H1 (cell line): ENCODE data around the gene MMAA. TPM values are rescaled to one million over a fixed set of nuclear protein-coding genes. Genes with fewer than 3 reads are reported as not detected.

Experiments used
- CTCF ChIA-PET: fragments of 300-600 bp; sonication (Branson Sonifier 250); formaldehyde crosslinking; loops from one replicate; lab custom pipeline; 2021; ENCODE audit not compliant: partially characterized antibody; lab: Charles Lee
- POLR2A ChIA-PET: fragments of 300-600 bp; sonication (Branson Sonifier 250); formaldehyde crosslinking; loops from one replicate; lab custom pipeline; 2021; ENCODE audit warnings: inconsistent platforms; ENCODE audit not compliant: partially characterized antibody; lab: Charles Lee
- DNase-seq, 2 experiments: peaks; one replicate each; pipeline versions ENCODE4 v3.0.0 to v3.0.0-alpha.2; 2010 to 2022; ENCODE audit warnings: low spot score in 2 of 2, low read depth in 1 of 2, mixed read lengths in 1 of 2
- FAIRE-seq: peaks from 2 replicates; lab custom pipeline; 2011; peaks lifted over from hg19 to GRCh38; lab: Jason Lieb, UNC
- H2AFZ ChIP-seq: 2 replicates; pipeline ENCODE4 v1.8.1; 2012; ENCODE audit warnings: low read length, inconsistent platforms
- H2AK5ac ChIP-seq: 2 replicates; pipeline ENCODE4 v1.6.1; 2013; ENCODE audit warnings: low read depth, low read length
- H2BK120ac ChIP-seq: replicated peaks from 2 replicates; pipeline ENCODE3; 2013; ENCODE audit warnings: low read depth, low read length, inconsistent platforms
- H2BK12ac ChIP-seq: 2 replicates; pipeline ENCODE4 v1.6.1; 2013; ENCODE audit warnings: low read depth, low read length
- H2BK15ac ChIP-seq: 2 replicates; pipeline ENCODE4 v1.6.1; 2013; ENCODE audit warnings: low read length
- H2BK20ac ChIP-seq: 2 replicates; pipeline ENCODE4 v1.6.1; 2013; ENCODE audit warnings: low read length
- H2BK5ac ChIP-seq: 2 replicates; pipeline ENCODE4 v1.6.1; 2013; ENCODE audit warnings: low read depth, low read length
- H3K14ac ChIP-seq: 2 replicates; pipeline ENCODE4 v1.6.1; 2013; ENCODE audit warnings: inconsistent platforms; ENCODE audit not compliant: insufficient read length
- H3K18ac ChIP-seq: 2 replicates; pipeline ENCODE4 v1.6.1; 2013; ENCODE audit warnings: low read length; ENCODE audit errors: extremely low read depth
- H3K23ac ChIP-seq: 2 replicates; pipeline ENCODE4 v1.6.1; 2013; ENCODE audit warnings: inconsistent platforms; ENCODE audit not compliant: insufficient read length
- H3K23me2 ChIP-seq: 2 replicates; pipeline ENCODE4 v1.6.1; 2013; ENCODE audit warnings: low read depth, low read length
- H3K27ac ChIP-seq: 2 replicates; pipeline ENCODE4 v1.6.1; 2011; ENCODE audit warnings: low read depth, low read length, inconsistent platforms
- H3K27me3 ChIP-seq, 4 experiments: replicated peaks in 1 of 4; 1 replicate in 1 of 4; 2 replicates in 3 of 4; pipeline versions ENCODE4 v1.6.1 to v1.8.1; 2011 to 2013; ENCODE audit warnings: low read length in 3 of 4, mild to moderate bottlenecking in 3 of 4, inconsistent platforms in 2 of 4, mixed read lengths in 2 of 4, moderate library complexity in 1 of 4; ENCODE audit not compliant: control insufficient read depth in 3 of 4, insufficient read depth in 3 of 4; ENCODE audit errors: extremely low read depth in 1 of 4
- H3K36me3 ChIP-seq, 4 experiments: 2 replicates each; pipeline versions ENCODE4 v1.6.1 to v1.8.1; 2011 to 2013; ENCODE audit warnings: mild to moderate bottlenecking in 4 of 4, low read length in 3 of 4, moderate library complexity in 2 of 4, control low read depth in 1 of 4, inconsistent platforms in 1 of 4; ENCODE audit not compliant: insufficient read depth in 4 of 4, control insufficient read depth in 2 of 4
- H3K4ac ChIP-seq: replicated peaks from 2 replicates; pipeline ENCODE3; 2013; ENCODE audit warnings: low read length, low read depth, mixed read lengths, inconsistent platforms; ENCODE audit not compliant: insufficient read length
- H3K4me1 ChIP-seq, 4 experiments: replicated peaks in 1 of 4; 1 replicate in 1 of 4; 2 replicates in 3 of 4; pipeline versions ENCODE4 v1.6.1 to v1.8.1; 2011 to 2013; ENCODE audit warnings: low read length in 3 of 4, inconsistent platforms in 2 of 4, mixed read lengths in 1 of 4; ENCODE audit not compliant: insufficient read depth in 4 of 4, control insufficient read depth in 3 of 4
- H3K4me2 ChIP-seq, 2 experiments: 2 replicates each; pipeline versions ENCODE4 v1.6.1 to v1.8.1; 2011 to 2013; ENCODE audit warnings: low read depth in 2 of 2, low read length in 2 of 2, control low read depth in 1 of 2, inconsistent platforms in 1 of 2, mild to moderate bottlenecking in 1 of 2; ENCODE audit not compliant: insufficient read depth in 1 of 2
- H3K4me3 ChIP-seq, 4 experiments: fragments of 200-600, 300-600 bp in 1 of 4; sonication (generic), shearing (Covaris generic), sonication (Bioruptor Twin) in 1 of 4; 2 replicates each; pipeline versions ENCODE4 v1.5.1 to v1.8.1; 2011 to 2016; ENCODE audit warnings: low read length in 4 of 4, low read depth in 3 of 4, control low read depth in 2 of 4, inconsistent platforms in 2 of 4, mild to moderate bottlenecking in 2 of 4, mixed read lengths in 1 of 4, moderate library complexity in 1 of 4; ENCODE audit not compliant: insufficient read depth in 2 of 4; ENCODE audit errors: extremely low read depth in 1 of 4
- H3K56ac ChIP-seq: replicated peaks from 2 replicates; pipeline ENCODE3; 2013; ENCODE audit warnings: low read depth, mild to moderate bottlenecking, mixed read lengths, low read length, inconsistent platforms; ENCODE audit not compliant: insufficient read length
- H3K79me1 ChIP-seq: 2 replicates; pipeline ENCODE4 v1.6.1; 2013; ENCODE audit warnings: low read depth, low read length, control low read depth
- H3K79me2 ChIP-seq, 2 experiments: 2 replicates each; pipeline versions ENCODE4 v1.6.1 to v1.8.1; 2012 to 2013; ENCODE audit warnings: low read length in 2 of 2, mild to moderate bottlenecking in 2 of 2, inconsistent platforms in 1 of 2; ENCODE audit not compliant: insufficient read depth in 2 of 2, control insufficient read depth in 1 of 2
- H3K9ac ChIP-seq, 4 experiments: replicated peaks in 1 of 4; 1 replicate in 1 of 4; 2 replicates in 3 of 4; pipeline versions ENCODE4 v1.6.1 to v1.8.1; 2011 to 2013; ENCODE audit warnings: low read depth in 3 of 4, low read length in 3 of 4, control low read depth in 2 of 4, mild to moderate bottlenecking in 2 of 4, moderate library complexity in 2 of 4, inconsistent platforms in 1 of 4; ENCODE audit errors: extremely low read depth in 1 of 4
- H3K9me3 ChIP-seq, 2 experiments: 2 replicates each; pipeline versions ENCODE4 v1.6.1 to v1.8.1; 2012 to 2013; ENCODE audit warnings: mild to moderate bottlenecking in 2 of 2, moderate library complexity in 2 of 2, control low read depth in 1 of 2, inconsistent platforms in 1 of 2, low read depth in 1 of 2, low read length in 1 of 2, mixed read lengths in 1 of 2; ENCODE audit not compliant: insufficient read depth in 2 of 2
- H4K20me1 ChIP-seq, 2 experiments: replicated peaks in 1 of 2; 2 replicates each; pipeline versions ENCODE3 to v1.8.1; 2011 to 2013; ENCODE audit warnings: inconsistent platforms in 2 of 2, low read length in 2 of 2, mild to moderate bottlenecking in 1 of 2; ENCODE audit not compliant: insufficient read depth in 2 of 2, control insufficient read depth in 1 of 2
- H4K5ac ChIP-seq: 2 replicates; pipeline ENCODE4 v1.6.1; 2013; ENCODE audit warnings: low read length, low read depth, mixed read lengths, inconsistent platforms; ENCODE audit not compliant: insufficient read length
- H4K8ac ChIP-seq: 2 replicates; pipeline ENCODE4 v1.8.0; 2013; ENCODE audit warnings: mild to moderate bottlenecking, moderate library complexity, low read length, inconsistent platforms; ENCODE audit not compliant: insufficient read depth; ENCODE audit errors: extremely low read depth
- H4K91ac ChIP-seq: replicated peaks from 2 replicates; pipeline ENCODE3; 2013; ENCODE audit warnings: low read length, mixed read lengths, inconsistent platforms; ENCODE audit not compliant: insufficient read length
- CEBPB ChIP-seq: IDR thresholded peaks from 2 replicates; pipeline ENCODE4 v1.6.1; 2012; ENCODE audit warnings: low read depth, low read length
- FOSL1 ChIP-seq: IDR thresholded peaks from 2 replicates; pipeline ENCODE4 v1.6.1; 2011; ENCODE audit warnings: mild to moderate bottlenecking, low read depth, low read length, moderate library complexity; ENCODE audit not compliant: insufficient read depth
- JUN ChIP-seq: IDR thresholded peaks from 2 replicates; pipeline ENCODE4 v1.6.1; 2011; ENCODE audit warnings: low read depth, mild to moderate bottlenecking, improper control_type of control experiment, low read length
- NANOG ChIP-seq: IDR thresholded peaks from 2 replicates; pipeline ENCODE4 v1.6.1; 2011; ENCODE audit warnings: low read length, low read depth, mild to moderate bottlenecking, inconsistent platforms; ENCODE audit not compliant: insufficient read depth, poor library complexity, severe bottlenecking
- RAD21 ChIP-seq, 2 experiments: IDR thresholded peaks in 1 of 2; conservative IDR thresholded peaks in 1 of 2; 2 replicates each; pipeline ENCODE4 v1.6.1; 2011; ENCODE audit warnings: low read depth in 2 of 2, low read length in 2 of 2, improper control_type of control experiment in 1 of 2, inconsistent platforms in 1 of 2, mild to moderate bottlenecking in 1 of 2, moderate library complexity in 1 of 2
- RFX5 ChIP-seq: IDR thresholded peaks from 2 replicates; pipeline ENCODE4 v1.6.1; 2011; ENCODE audit warnings: low read depth, low read length, improper control_type of control experiment, borderline replicate concordance
- RXRA ChIP-seq: IDR thresholded peaks from 2 replicates; pipeline ENCODE4 v1.6.1; 2011; ENCODE audit warnings: low read depth, mild to moderate bottlenecking, low read length, moderate library complexity; ENCODE audit not compliant: insufficient read depth
- SUZ12 ChIP-seq: fragments of 200-600 bp; sonication (generic); IDR thresholded peaks from 2 replicates; pipeline ENCODE4 v1.6.1; 2012; ENCODE audit warnings: mild to moderate bottlenecking, inconsistent platforms, low read length, moderate library complexity, mixed read lengths
- WGBS, 2 experiments: shearing (Covaris generic) in 1 of 2; methylation state at CpG; one replicate each; pipeline versions ENCODE4 v1.1.6 to v1.1.7; 2013 to 2015; ENCODE audit warnings: low lambda C conversion rate in 2 of 2, mixed read lengths in 2 of 2, inconsistent platforms in 1 of 2, low coverage in 1 of 2, missing lambda C conversion rate in 1 of 2; ENCODE audit not compliant: insufficient replicate concordance in 2 of 2, insufficient coverage in 1 of 2, insufficient read length in 1 of 2; ENCODE audit errors: extremely low coverage in 1 of 2, missing lambda C conversion rate in 1 of 2; 5-methylcytosine and 5-hydroxymethylcytosine counted together
- polyA plus RNA-seq, 7 experiments: library from polyadenylated mRNA; depleted of rRNA in 3 of 7; stranded (reverse) in 5 of 7; unstranded in 2 of 7; fragments of >200 nt in 5 of 7; fragments of 200-250 nt in 2 of 7; gene quantifications; 1 replicate in 5 of 7; 2 replicates in 1 of 7; 4 replicates in 1 of 7; pipeline versions ENCODE4 v1.2.1 to v1.2.3, GENCODE V29; 2011 to 2013; ENCODE audit warnings: missing spikeins in 2 of 7, mixed read lengths in 2 of 7
- total RNA-seq: library from RNA; stranded (reverse); fragmentation: NEBNext Ultra II Directional; extraction: Animal tissue kit (Norgen Biotek cat#: 25700); gene quantifications from 2 replicates; pipeline ENCODE4 v1.2.1, GENCODE V29; 2021
- TF ChIP-seq, protein P1 (sequence below): IDR thresholded peaks from 2 replicates; pipeline ENCODE4 v1.6.1; 2011; ENCODE audit warnings: low read length, improper control_type of control experiment

Gene MMAA
- total and polyA plus RNA-seq, 2 of the 8 experiments (the other 6 are each of a cell fraction or from before 2014, with no cell fraction given), result 0.98 to 4.9 TPM

DNA sequence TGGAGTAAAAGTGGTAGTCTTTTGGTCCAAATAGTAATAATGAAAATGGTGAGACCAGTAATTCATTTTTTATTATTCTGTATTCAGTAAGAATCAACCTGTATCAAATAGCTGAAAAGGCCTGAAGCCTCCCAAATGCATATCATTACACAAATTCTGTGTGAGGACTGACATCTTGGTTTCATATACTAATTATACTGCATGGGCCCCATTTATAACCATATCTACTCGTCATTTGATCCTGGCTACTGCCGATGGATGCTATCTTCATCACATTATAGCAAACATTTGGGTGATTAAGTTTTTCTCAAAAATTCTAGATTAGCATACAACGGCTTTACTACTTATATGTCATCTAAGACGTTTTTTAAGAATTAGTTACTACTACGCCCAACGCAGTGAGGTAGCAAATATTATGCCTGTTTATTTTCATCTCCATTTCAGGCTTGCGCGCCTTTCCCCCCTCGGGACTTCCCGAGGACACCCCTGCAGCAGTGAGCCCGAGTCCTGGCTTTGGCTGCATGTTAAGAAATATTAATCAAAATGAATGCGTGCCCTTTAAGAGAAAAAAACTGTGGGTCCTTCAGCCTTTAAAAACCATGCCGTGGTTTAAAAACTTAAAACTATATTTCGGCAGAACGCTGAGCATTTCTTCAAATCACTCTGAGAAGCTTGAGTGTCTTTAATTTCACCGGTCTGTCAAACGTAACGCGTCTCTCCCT is 814 bp upstream of the MMAA start:
- Histone ChIP-seq H3K4me2 (peak overlapping the region; percentile 64 to 67), H4K8ac (no peak overlapping the region), H2BK5ac (0 out of 2 replicates have a peak overlapping the region, but pooled peaks have one; percentile 80), H3K23ac (no peak overlapping the region), H4K5ac (no peak overlapping the region), H3K4ac (no peak overlapping the region), H4K20me1 (no peaks in the 10 kb centered on the region), H3K14ac (no peak overlapping the region), H3K4me1 (peaks cover 0 to 3% (median 1%) of the 10 kb centered on the region in 4 experiments; a peak in 4 of 7 replicates), H3K79me1 (no peaks in the 10 kb centered on the region), H3K9ac (peak overlapping the region; percentile 74 to 94 (median 82); a peak in 6 of 7 replicates), H2BK12ac (no peak overlapping the region), H2AK5ac (no peak overlapping the region), H3K56ac (no peak overlapping the region), H4K91ac (no peak overlapping the region), H3K23me2 (peaks cover 4% of the 10 kb centered on the region), H3K79me2 (no peaks in the 10 kb centered on the region; a peak in 1 of 4 replicates), H2BK120ac (no peak overlapping the region), H3K4me3 (peak overlapping the region; percentile 71 to 96 (median 80)), H3K27ac (peak overlapping the region; percentile 74; the same call in 1 of the 2 replicates), H3K27me3 (no peaks in the 10 kb centered on the region), H2BK15ac (no peak overlapping the region), H2AFZ (peak overlapping the region; percentile 72; the same call in 1 of the 2 replicates), H3K18ac (no peak overlapping the region), H3K9me3 (peaks cover 2 to 4% of the 10 kb centered on the region in 2 experiments; a peak in 2 of 4 replicates), H2BK20ac (no peak overlapping the region), H3K36me3 (no peaks in the 10 kb centered on the region; a peak in 1 of 8 replicates)
- FAIRE-seq, result no peak
- ChIA-PET CTCF (interaction anchor here (0.7 to 2.3 kb wide), 11 partner anchors 9 to 471 kb away, joined by 3 to 8 read pairs (median 3); no protein-coding TSS in a partner anchor), POLR2A (interaction anchor here (1.0 to 1.2 kb wide), 2 partner anchors 9 to 489 kb away, joined by 3 read pairs; no protein-coding TSS in a partner anchor)
- WGBS, 2 experiments, result 26% methylated on average over 19 of the region's 19 CpGs; no CpG with 5 or more reads in 1 of the 2 experiments
- DNase-seq, result no peak
- no peak for TF ChIP-seq NANOG
- no peak for TF ChIP-seq FOSL1
- TF ChIP-seq RXRA, result no peak
- TF ChIP-seq, protein P1, sequence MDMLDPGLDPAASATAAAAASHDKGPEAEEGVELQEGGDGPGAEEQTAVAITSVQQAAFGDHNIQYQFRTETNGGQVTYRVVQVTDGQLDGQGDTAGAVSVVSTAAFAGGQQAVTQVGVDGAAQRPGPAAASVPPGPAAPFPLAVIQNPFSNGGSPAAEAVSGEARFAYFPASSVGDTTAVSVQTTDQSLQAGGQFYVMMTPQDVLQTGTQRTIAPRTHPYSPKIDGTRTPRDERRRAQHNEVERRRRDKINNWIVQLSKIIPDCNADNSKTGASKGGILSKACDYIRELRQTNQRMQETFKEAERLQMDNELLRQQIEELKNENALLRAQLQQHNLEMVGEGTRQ, result no peak
- no peak for TF ChIP-seq CEBPB
- no peak for TF ChIP-seq SUZ12
- no peak for TF ChIP-seq RFX5
- TF ChIP-seq JUN, result no peak
- no peak for TF ChIP-seq RAD21 (IDR thresholded peaks at IDR 0.05 in 1 of 2, conservative IDR thresholded peaks at IDR 0.05 in 1 of 2; ENCODE audit: low read depth in 2 of 2, low read length in 2 of 2)
